Measurements from ENCODE around the gene MEIKIN.

DNA sequence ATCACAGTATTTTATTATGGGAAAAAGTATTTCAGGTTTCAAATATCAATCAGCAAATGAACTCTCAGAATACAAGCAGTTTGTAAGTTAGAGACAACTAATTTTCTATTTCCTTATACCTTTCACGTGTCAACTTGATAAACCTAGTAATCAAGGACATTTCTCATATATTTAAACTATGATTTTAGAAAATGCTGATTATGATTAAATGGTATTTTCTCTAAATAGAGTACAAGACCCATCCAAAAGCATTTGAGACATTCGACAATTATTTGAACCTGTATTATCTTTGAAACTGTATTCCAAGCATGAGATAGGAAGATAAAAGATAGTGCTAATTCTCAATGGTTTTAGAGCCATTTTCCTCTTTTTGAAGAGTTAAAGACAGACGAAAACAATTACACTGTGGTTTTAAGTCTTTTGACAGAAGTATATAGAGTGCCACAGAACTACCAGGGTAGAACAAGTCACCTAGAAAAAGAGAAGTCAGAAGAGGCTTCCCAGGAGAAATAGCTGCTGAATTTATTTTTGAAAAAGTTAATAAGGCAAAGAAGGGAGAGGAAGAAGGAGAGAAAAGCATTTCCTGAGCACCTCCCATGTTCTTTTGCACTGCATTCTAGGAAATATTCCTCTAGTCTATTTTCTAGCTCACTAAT lies 5.6 kb downstream of the MEIKIN start:
- TF ChIP-seq, protein P1, sequence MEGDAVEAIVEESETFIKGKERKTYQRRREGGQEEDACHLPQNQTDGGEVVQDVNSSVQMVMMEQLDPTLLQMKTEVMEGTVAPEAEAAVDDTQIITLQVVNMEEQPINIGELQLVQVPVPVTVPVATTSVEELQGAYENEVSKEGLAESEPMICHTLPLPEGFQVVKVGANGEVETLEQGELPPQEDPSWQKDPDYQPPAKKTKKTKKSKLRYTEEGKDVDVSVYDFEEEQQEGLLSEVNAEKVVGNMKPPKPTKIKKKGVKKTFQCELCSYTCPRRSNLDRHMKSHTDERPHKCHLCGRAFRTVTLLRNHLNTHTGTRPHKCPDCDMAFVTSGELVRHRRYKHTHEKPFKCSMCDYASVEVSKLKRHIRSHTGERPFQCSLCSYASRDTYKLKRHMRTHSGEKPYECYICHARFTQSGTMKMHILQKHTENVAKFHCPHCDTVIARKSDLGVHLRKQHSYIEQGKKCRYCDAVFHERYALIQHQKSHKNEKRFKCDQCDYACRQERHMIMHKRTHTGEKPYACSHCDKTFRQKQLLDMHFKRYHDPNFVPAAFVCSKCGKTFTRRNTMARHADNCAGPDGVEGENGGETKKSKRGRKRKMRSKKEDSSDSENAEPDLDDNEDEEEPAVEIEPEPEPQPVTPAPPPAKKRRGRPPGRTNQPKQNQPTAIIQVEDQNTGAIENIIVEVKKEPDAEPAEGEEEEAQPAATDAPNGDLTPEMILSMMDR (IDR thresholded peaks at IDR 0.05), result no peak
- TF ChIP-seq EP300 (IDR thresholded peaks at IDR 0.05) (no peak), POLR2A (IDR thresholded peaks at IDR 0.05) (no peak)

Data from ovary (tissue), 3 donors.